Fibroblast of mammary gland (primary cell): ENCODE data around the gene EREG.
"Not testable (repeated sequence)": the region's sequence is repeated elsewhere in the genome, so short reads cannot be mapped to it uniquely, and the experiment has no call there.

Experiments
- DNase-seq: peaks from one replicate; pipeline ENCODE4 v3.0.0-alpha.2; 2010; ENCODE audit warnings: low read depth
- H3K4me3 ChIP-seq: 2 replicates; pipeline ENCODE4 v1.5.1; 2011; ENCODE audit warnings: low read depth, mild to moderate bottlenecking, low read length, moderate library complexity; ENCODE audit not compliant: control insufficient read depth
- CTCF ChIP-seq: conservative IDR thresholded peaks from 2 replicates; pipeline ENCODE4 v1.5.1; 2011; ENCODE audit warnings: low read depth, low read length, inconsistent platforms; ENCODE audit not compliant: control insufficient read depth, insufficient read depth

Gene EREG

GRCh38 chr4:74391346-74391745 is 26.4 kb downstream of the EREG start:
- TF ChIP-seq CTCF = no peak
- no peak overlapping the region for H3K4me3 ChIP-seq
- no peak for DNase-seq

DNA sequence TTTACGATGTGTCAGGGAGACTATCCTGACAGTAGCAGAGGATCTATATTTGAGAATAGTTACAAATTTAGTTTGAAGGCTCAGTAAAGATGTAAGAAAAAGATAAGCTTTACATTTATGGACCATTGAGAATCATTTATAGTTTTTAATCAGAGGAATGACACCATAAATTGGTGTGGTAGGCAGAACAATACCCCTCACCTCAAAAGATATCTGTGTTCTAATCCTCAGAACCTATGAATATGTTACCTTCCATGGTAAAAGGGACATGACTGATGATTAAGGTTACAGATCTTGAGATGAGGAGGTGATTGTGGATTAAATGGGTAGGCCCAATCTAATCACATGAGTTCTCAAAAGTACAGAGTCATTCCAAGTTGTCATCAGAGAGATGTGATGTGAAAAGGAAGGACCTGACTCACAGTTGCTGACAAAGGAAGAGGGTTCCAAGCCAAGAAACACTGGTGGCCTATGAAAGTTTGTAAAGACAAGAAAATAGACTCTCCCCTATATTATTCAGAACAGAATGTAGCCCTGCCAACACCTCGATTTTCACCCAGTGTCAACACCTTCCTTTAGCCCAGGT is 27.0 kb downstream of the EREG start:
- TF ChIP-seq CTCF = no peak
- no peak for DNase-seq
- H3K4me3 ChIP-seq = no peak overlapping the region

DNA sequence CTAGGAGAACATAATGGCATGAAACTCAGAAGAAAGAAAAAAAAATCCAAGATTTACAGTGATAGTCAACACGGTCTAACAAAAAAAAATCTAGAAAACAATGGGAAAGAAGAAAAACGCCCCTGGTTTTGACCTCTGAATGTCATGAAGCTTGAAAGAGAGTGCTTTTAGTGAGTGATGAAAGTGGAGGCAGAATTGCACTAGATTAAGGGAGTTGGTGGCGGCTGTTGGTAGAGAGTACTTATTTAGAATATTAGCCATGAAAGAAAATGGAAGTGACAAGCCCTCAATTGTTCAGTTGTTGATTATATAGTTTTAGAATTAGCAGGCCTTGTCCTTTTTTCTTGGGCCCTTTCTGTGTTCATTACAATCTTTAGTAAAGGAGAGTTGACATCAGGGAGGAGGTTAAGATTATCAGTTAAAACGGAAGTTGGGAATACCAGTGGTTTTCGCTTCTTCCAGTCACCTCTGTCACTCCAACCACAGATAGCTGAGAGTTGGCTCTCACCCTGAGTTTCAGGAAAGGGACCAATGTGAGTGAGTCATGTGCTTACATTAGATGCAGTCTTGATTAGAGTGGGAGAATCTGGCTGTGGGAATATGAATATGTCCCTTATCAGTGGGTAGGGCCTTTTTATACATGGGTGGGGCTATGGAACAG is 29.7 kb downstream of the EREG start:
- DNase-seq = peak; percentile 38
- TF ChIP-seq CTCF = no peak

DNA sequence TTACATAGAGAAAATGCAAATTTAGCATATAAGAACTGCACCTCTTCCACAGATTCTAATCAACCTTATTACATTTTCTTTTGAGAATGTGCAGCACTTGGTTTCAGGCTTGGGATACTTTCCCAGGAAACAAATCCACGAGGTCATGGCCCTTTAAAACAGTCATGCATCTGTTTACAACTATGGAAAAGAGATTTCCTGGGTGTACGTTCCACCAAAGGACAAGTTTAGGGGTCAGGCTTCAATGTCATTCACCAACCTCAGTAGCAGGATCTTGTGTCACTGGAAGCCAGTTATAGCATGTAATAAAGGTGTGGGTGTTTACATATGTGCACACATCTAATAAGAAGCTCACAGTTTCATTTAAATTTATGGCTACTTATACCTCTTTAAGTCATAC is 30.7 kb downstream of the EREG start:
- no peak overlapping the region for H3K4me3 ChIP-seq
- peak; percentile 42 for DNase-seq
- TF ChIP-seq CTCF = no peak

More for the DNA sequence above, 29.7 kb downstream of the EREG start:
- no peak overlapping the region for H3K4me3 ChIP-seq

DNA sequence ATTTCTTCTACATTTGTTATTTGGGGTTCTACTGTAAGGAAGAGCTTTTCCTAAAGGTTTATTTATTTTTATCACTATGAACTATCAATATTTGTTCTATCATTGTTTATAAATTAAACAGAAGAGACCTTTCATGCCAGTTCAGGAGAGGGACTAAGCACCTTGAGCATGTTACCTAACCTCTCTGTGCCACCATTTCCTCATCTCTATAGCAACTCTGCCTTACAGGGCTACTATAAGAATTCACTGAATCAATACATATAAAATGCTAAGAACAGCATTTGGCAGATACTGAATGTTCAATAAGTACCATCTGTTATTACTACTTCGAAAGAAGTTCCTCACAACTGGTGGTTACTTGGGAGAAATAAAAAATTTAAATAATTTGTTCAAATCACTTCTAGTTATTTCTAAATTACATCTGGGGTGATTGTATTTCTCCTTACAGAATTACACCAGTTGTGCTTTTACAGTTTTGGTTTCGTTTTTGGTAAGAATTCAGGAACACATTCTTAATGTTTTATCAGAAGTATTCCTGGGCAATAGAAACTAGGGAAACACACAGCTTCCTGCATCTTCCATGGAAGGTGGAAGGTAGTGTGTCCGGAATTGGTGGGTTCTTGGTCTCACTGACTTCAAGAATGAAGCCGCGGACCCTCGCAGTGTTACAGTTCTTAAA is 32.9 kb downstream of the EREG start:
- DNase-seq = no peak
- peak overlapping the region; percentile 12 for H3K4me3 ChIP-seq
- TF ChIP-seq CTCF = no peak

DNA sequence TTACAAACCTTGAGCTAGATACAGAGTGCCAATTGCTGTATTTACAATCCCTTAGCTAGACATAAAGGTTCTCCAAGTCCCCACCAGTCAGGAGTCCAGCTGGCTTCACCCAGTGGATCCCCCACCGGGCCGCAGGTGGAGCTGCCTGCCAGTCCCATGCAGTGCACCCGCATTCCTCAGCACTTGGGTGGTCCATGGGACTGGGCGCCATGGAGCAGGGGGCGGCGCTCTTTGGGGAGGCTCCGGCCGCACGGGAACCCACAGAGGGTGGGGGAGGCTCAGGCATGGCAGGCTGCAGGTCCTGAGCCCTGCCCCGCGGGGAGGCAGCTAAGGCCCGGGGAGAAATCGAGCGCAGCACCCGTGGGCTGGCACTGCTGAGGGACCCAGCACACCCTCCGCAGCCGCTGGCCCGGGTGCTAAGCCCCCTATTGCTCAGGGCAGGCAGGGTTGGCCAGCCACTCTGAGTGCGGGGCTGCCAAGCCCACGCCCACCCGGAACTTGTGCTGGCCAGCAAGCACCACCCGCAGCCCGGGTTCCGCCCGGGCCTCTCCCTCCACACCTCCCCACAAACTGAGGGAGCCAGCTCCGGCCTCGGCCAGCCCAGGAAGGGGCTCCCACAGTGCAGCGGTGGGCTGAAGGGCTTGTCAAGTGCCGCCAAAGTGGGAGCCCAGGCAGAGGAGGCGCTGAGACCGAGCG is 34.1 kb downstream of the EREG start:
- not testable (repeated sequence) for DNase-seq, H3K4me3 ChIP-seq

- no peak for DNase-seq
- TF ChIP-seq CTCF = no peak
- H3K4me3 ChIP-seq = no peak overlapping the region
These were observed 35.5 kb downstream of the EREG start for GRCh38 chr4:74400395-74400794.
